H54 (cell line): ENCODE data around the gene STRAP.
A peak's percentile ranks its signal among the peaks of the same experiment; 100 is the strongest.
"Not testable (repeated sequence)": the region's sequence is repeated elsewhere in the genome, so short reads cannot be mapped to it uniquely, and the experiment has no call there.

ENCODE experiments used
- DNase-seq: peaks from one replicate; pipeline ENCODE4 v3.0.0; 2011; ENCODE audit warnings: low spot score, mixed read lengths; ENCODE audit not compliant: insufficient read length
- FAIRE-seq: peaks from 3 replicates; lab custom pipeline; 2011; peaks lifted over from hg19 to GRCh38; lab: Jason Lieb, UNC
- POLR2A ChIP-seq: IDR thresholded peaks from 2 replicates; pipeline ENCODE4 v1.6.1; 2011; ENCODE audit warnings: low read depth, mild to moderate bottlenecking, low read length

STRAP gene

DNA sequence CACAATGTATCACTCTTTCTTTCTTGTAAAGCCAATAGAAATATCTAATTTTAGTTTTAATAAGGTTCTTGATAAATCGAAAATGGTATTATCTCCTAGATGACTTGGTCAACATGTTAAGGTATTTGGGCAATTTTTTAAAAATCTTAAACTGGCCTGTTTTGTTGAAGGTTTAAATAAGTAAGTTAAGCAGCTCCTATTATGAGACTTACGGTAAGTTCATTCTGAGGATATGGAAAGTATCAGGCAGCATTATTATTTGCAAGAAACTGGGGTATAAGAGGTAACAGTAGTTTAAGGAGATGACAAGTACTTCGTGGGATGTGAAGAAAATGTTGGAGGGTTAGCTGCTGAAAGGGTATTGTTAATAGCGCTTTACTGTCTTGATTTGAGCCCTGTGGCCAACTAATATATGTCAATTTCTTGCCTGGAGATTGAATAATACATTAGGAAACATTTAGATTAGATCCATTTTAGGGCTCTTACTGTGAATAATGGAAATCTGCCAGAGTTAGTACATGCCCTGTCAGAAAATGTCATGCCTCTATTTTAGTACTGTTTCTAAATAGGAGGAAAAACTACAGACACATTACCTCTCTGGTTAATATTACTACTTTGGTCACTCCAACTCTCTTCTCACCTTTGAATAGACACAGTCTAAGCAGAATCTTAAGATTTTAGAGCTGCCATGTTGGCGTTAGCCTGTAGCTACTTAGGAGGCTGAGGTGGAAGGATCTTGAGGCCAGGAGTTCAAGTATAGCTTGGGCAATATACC is 5.0 kb downstream of the STRAP start:
- no peak for DNase-seq
- no peak for TF ChIP-seq POLR2A
- FAIRE-seq = peak; percentile 53

DNA sequence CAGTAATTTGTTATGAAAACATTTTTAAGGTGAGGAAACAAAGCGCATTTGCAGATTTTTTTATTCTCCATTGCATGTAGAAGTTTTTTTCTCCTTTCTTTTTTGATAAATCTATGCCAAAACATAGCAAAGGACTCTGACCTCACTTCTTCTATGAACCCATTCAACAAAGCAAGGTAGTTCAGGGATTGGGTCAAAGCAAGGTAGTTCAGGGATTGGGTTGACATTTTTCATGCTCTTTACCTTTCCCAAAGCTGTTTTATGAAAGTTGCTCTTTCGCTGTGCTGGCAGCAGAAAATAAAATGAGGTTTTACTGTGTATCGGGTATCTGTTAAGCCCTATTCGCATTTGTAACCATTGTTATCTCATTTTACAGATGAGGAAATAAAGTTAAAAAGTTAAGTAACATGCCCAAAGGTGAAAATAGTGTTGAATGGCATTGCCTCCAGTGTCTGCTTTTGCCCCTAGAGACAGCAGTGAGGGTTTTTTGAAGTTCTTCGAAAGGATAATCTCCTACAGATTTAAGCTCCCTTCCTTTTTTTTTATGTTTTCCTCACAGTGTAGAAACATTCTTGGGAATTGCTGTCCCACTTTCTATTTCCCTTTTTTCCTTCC is 10.6 kb downstream of the STRAP start:
- FAIRE-seq (no peak), DNase-seq (no peak)
- no peak for TF ChIP-seq POLR2A

DNA sequence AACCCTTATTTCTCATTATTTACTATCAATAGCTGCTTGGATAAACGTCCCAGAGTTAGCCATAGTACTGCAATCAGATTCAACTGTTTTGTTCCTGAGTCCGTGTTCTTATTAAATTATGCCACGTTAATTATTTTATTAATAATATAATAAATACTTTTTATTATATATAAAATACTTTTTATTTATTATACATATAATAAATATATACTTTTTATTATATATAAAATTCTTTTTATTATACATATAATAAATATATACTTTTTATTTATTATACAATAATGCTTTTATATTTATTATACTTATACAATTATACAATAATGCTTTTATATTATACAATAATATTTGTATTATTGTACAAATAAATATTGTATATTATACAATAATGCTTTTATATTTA is 11.1 kb downstream of the STRAP start:
- FAIRE-seq (no peak), DNase-seq (no peak)
- no peak for TF ChIP-seq POLR2A

DNA sequence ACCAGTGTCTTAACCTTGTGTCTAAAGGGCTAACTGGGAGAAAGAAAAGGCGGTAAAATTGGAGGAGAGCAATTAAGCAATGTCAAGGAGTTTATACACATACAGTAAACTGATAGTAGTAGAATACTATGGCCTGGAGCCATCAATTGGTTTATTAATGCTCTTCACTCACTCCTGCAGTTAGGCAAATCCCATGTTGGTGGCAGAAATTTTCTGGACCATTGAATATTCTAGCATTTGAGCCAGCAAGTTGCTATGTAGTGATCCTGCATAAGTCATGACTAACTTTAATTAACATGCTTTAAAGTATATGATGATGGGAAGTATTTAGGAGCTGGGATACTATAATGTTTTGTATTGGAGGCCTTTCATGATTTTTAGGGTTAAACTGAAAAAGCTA is 14.7 kb downstream of the STRAP start:
- FAIRE-seq = peak; percentile 23
- TF ChIP-seq POLR2A = no peak

DNA sequence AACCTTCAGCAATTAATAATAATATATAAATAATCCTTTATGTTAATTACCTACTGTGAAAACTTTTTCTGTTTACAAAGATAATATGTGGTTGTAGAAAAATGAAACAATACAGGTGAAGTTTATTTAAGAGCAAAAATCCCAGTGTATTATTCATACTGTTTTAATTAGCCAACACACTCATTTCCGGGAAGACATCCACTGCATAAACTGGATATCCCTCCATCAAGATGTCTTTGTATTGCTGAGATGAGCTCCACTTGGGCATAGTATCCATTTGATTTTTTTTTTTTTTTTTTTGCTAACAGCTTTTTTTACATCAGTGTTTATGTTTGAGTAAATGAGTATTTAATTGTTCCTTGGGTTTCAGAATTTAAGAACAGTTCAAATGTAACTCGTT is 15.2 kb downstream of the STRAP start:
- no peak for TF ChIP-seq POLR2A
- no peak for FAIRE-seq
- DNase-seq = no peak

More for the DNA sequence above, 14.7 kb downstream of the STRAP start:
- no peak for DNase-seq

DNA sequence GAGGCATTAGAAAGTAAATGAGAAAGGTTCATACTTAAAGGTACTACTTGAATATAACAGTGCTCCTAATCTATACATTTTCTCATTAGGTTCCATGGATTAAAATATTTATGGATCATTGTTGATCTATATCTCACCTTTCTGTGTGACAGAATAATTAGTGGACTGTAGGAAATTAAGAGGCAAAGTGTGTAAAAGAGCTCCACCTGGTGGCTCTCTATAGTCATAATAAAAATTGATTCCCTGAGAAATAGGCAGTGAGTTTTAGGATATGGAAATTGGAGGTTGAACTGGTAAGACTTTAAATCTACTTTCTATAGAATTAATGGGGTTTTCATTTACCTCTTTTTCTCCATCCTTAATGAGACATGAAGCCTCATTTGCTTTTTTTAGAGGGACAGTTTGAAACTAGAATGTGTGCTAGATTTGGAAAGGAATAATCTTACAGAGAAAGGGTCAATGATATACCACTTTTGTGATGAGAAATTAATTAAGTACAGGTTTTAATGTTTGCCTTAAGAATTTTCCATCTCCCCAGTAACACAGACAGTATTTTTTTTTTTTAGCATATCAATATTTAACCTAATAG is 17.2 kb downstream of the STRAP start:
- DNase-seq (no peak), FAIRE-seq (peak; percentile 55)
- TF ChIP-seq POLR2A = no peak

DNA sequence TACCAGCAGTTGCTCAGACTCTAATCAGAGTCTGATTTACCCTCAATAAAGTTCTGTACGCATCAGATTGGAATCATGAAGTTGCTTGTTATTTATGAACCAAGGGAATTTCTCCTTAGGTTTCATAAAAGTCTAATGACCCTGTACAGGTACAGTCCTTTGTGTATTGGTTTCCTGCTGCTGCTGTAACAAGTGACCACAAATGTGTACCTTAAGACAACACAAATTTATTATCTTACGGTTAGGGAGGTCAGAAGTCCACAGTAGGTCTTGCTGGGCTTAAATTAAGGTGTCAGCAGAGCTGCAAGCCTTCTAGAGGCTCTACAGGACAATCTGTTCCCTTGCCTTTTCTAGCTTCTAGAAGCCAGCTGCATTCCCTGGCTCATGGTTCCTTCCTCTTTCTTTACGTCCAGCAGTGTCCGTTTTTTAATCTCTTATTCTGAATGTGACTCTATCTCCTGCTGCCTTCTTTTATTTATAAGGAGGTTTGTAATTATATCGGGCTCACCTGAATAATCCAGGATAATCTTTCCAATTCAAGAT is 22.3 kb downstream of the STRAP start:
- no peak for FAIRE-seq
- no peak for TF ChIP-seq POLR2A
- no peak for DNase-seq

DNA sequence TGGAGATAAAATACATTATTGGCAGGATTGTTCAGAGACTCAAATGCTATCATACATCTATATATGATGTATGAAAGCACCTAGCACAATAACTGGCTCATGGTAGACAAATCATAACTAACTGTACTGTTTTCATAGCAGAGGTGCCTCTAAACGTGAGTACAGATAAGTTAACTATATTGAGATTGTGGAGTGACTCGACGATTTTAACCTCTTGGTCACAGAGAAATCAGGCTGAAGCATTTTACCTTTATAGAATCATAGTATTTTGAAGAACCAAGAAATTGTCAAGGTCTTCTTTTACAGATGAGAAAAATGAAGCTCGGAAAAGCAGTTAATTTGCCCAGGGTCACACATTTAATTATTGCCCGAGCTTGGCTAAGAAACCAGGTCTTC is 28.3 kb downstream of the STRAP start:
- no peak for DNase-seq
- no peak for TF ChIP-seq POLR2A
- FAIRE-seq = no peak

DNA sequence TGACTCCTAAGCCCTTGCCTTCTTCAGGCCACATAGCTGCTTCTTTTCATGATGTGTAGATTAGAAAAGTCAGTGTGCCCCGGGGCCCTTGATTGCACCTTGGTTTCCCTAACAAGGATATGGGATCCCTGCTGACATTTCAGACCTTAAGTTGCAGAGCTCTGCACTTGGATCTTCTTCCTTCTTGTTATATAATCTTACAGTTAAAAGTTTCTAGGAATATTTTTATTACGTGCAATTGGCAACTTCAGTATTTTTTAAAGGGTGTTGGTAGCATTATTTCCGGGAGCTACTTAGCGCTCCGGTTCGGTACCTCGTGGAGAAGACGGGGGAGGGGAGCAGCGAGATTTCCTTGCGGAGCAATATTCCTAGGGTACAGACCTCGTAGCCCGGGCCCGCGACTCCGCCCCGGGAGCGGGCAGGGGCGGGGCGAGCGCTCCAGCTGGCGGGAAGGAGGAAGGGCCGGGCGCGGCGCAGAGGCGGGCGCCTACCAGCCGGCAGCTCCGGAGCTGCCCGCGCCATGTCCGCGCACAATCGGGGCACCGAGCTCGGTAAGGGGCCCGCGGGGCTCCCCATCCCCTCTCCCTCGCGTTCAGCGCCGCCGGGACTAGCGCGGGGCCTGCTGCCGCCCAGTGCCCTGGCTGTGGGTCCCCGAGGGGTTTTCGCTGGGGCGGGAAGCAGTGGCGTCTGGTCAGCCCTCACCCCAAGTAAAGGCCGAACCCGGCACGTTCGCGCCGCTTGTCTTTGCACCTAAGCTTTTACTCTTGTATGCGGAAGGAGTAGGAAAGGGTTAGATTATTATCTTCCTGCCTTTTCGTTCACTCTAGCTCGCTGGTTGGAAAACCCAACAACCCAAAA is 28.9 kb downstream of the STRAP start, which contains the start of gene DERA:
DERA (plus strand) TSS at position 469 of the 858 bp plus-strand sequence; CDS start at position 521, 52 bp downstream.
- peak; percentile 88 for FAIRE-seq
- TF ChIP-seq POLR2A = peak; percentile 87
- peak; percentile 56 for DNase-seq

DNA sequence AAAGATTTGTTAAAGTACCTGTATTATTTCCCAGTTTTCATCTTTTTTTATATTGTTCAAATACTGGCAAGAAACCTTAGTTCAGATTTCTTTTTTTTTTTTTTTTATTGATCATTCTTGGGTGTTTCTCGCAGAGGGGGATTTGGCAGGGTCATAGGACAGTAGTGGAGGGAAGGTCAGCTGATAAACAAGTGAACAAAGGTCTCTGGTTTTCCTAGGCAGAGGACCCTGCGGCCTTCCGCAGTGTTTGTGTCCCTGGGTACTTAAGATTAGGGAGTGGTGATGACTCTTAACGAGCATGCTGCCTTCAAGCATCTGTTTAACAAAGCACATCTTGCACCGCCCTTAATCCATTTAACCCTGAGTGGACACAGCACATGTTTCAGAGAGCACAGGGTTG is 29.7 kb downstream of the STRAP start:
- FAIRE-seq, DNase-seq: not testable (repeated sequence)

DNA sequence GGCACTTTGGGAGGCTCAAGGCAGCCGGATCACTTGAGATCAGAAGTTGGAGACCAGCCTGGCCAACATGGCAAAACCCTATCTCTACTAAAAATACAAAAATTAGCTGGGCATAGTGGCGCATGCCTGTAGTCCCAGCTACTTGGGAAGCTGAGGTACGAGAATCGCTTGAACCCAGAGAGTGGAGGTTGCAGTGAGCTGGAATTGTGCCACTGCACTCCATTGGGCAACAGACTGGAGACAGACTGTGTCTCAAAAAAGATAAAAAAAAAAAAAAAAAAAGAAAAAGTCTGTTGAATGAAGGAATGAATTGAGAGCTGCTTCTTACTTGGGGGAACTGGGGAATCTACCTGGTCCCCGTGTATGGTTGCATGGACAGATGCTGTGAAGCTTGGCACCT is 31.9 kb downstream of the STRAP start:
- FAIRE-seq, DNase-seq: not testable (repeated sequence)

DNA sequence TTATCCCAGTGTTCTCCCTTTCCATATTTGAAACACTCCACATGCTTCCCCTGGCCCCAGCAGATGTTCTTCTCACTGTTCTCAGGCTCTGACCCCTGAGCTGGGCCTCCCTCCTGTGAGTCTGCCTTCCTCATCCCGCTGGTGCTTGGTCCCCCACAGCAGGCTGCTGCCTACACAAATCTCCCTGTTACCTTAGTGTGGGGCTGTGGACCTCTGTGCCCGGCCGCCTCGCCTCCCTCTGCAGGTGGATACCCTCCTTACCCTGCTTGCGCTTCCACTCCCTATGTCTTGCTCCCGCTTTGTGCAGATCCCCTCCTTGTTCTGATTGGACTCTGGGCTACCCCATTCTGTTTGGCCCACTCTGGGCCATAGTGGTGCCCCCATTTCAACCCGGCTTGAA is 35.9 kb downstream of the STRAP start:
- TF ChIP-seq POLR2A = no peak
- no peak for FAIRE-seq

DNA sequence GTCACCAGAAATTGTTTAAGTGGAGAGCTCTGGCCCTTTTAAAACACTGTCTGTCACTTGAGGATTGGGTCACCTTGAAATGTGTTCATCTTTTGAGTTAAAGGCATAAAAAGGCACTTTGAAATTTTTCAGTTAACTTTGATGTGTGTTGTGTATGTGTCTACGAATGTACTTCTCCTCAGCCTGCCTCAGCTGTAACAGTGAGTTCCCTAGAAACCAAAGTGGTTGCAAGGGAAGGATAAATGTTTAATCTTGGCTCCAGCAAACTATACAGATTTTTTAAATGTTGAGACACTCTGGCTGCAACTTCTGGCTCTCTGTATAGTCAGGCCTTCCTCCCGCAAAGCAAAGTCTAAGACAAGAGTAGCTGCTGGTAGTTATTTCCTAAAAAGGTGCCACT is 37.2 kb downstream of the STRAP start:
- no peak for TF ChIP-seq POLR2A
- DNase-seq = no peak
- no peak for FAIRE-seq

More for the DNA sequence above, 35.9 kb downstream of the STRAP start:
- no peak for DNase-seq

DNA sequence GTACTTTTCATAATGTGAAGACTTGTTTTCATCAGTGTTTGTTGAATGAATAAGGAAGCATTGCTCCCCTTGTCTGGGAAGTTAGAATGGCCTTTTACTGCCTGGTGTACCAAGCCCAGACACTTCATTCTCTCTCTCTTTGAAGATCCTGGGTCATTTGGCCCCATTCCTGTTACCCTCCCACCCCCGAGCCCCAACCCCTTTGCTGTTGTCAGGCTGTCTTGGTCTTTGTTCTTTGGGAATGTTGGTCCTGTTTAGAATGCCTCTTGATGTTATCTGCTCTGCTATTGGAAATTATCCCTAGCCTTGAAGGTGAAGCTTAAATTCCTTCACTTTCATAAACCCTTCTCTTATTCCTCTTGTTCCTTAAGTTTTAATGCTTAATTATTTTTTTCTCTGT is 42.8 kb downstream of the STRAP start:
- TF ChIP-seq POLR2A = no peak
- no peak for FAIRE-seq

More for the DNA sequence above, 42.8 kb downstream of the STRAP start:
- no peak for DNase-seq
